Stomach (tissue), 9 donors: ENCODE data around the gene CD19. TPM values are rescaled to one million over a fixed set of nuclear protein-coding genes. Genes with fewer than 3 reads are reported as not detected.
A peak's percentile ranks its signal among the peaks of the same experiment; 100 is the strongest.
"Not testable (repeated sequence)": the region's sequence is repeated elsewhere in the genome, so short reads cannot be mapped to it uniquely, and the experiment has no call there.

Experiments used
- DNase-seq, 2 donors: peaks; one replicate each; pipeline versions ENCODE4 v3.0.0 to v3.0.0-alpha.2; 2013 to 2019
- H3K27ac ChIP-seq, 5 donors: fragments of 200-600 bp in 4 of 5; sonication (generic) in 4 of 5; one replicate each; pipeline ENCODE4 v1.5.1; 2013 to 2019; ENCODE audit warnings: mild to moderate bottlenecking in 1 of 5, moderate library complexity in 1 of 5
- H3K27me3 ChIP-seq, 3 donors: fragments of 200-600 bp; sonication (generic); one replicate each; pipeline ENCODE4 v1.5.1; 2017 to 2019; ENCODE audit warnings: mixed run types in 1 of 3
- H3K36me3 ChIP-seq, 4 donors: fragments of 200-600 bp; sonication (generic); 1 replicate in 3 of 4; 2 replicates in 1 of 4; pipeline ENCODE4 v1.5.1; 2016 to 2019
- H3K4me1 ChIP-seq, 4 donors: fragments of 200-600 bp; sonication (generic); one replicate each; pipeline ENCODE4 v1.5.1; 2016 to 2019
- H3K4me3 ChIP-seq, 4 donors: fragments of 200-600 bp; sonication (generic) in 3 of 4; one replicate each; pipeline ENCODE4 v1.5.1; 2016 to 2019; ENCODE audit warnings: mild to moderate bottlenecking in 1 of 4
- H3K9me3 ChIP-seq, 4 donors: fragments of 200-600 bp; sonication (generic); one replicate each; pipeline ENCODE4 v1.5.1; 2016 to 2019
- EP300 ChIP-seq: sonication (generic); formaldehyde crosslinking; IDR thresholded peaks from one replicate; pipeline ENCODE4 v1.6.1; 2017; ENCODE audit warnings: antibody characterized with exemption
- POLR2A ChIP-seq, 4 donors: fragments of 450-650 bp; IDR thresholded peaks; one replicate each; pipeline ENCODE4 v1.6.1; 2016; ENCODE audit warnings: antibody characterized with exemption in 4 of 4, control low read depth in 2 of 4, mild to moderate bottlenecking in 1 of 4, moderate library complexity in 1 of 4
- POLR2AphosphoS5 ChIP-seq, 3 donors: sonication (generic); formaldehyde crosslinking; IDR thresholded peaks; one replicate each; pipeline ENCODE4 v1.6.1; 2016; ENCODE audit warnings: antibody characterized with exemption in 3 of 3
- WGBS, 5 donors: extraction: QIAGEN DNeasy Blood & Tissue Kit in 3 of 5; methylation state at CpG; one replicate each; pipeline versions ENCODE4 v1.1.5 to v1.1.7; 2013 to 2018; 5-methylcytosine and 5-hydroxymethylcytosine counted together
- intact Hi-C: fragments of 100-400 bp; cut with DNase I; formaldehyde crosslinking; loops from one replicate; pipeline ENCODE4 v1.15.1; 2023; ENCODE audit warnings: low total_unique reads
- polyA plus RNA-seq, 3 donors: library from polyadenylated mRNA; stranded (reverse); fragments of 200-250 nt; gene quantifications; one replicate each; pipeline ENCODE4 v1.2.3, GENCODE V29; 2013
- total RNA-seq, 5 donors: library from RNA; depleted of rRNA; stranded (reverse); fragments of >200 nt; gene quantifications; one replicate each; pipeline versions ENCODE4 v1.1.0 to v1.2.3, GENCODE V29; 2014 to 2016
- TF ChIP-seq, protein P1 (sequence below), 7 experiments: fragments of 450-650 bp in 4 of 7; fragments of 200-600 bp in 3 of 7; sonication (generic) in 3 of 7; IDR thresholded peaks; one replicate each; pipeline ENCODE4 v1.5.1; 2016 to 2019; ENCODE audit warnings: antibody characterized with exemption in 7 of 7, control low read depth in 2 of 7, mild to moderate bottlenecking in 1 of 7
- donor health status: healthy with polysubstance abuse.
- donor health status: Bipolar disorder and iron deficiency.
- donor health status: healthy.

CD19 gene
- total and polyA plus RNA-seq, 8 donors, result 0.29 to 3.8 (median 0.56) TPM; not detected in 3

DNA sequence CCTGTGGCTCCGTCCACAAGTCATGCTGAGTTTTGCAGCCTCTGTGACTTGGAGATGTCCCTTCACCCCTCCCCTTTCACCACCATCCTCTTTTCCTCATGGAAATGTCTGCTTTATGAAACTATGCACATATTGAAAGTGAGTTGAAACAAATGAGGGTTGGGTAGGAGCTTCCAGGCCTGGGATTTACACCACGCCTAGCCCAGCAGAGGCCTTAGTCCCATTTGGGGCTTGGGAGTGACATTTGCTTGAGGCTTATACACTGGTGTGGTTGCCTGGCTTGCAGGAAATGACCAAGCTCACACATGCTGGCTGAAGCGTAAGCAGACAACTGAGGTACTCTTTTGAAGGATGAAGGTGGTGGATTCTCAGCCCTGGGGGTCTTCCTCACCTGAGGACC lies 32.3 kb downstream of the CD19 start:
- no peaks in the 10 kb centered on the region for H3K9me3 ChIP-seq
- H3K27me3 ChIP-seq, result no peaks in the 10 kb centered on the region
- no peak for TF ChIP-seq POLR2AphosphoS5 (IDR thresholded peaks at IDR 0.05)
- TF ChIP-seq POLR2A (IDR thresholded peaks at IDR 0.05), result no peak
- TF ChIP-seq EP300, result no peak
- TF ChIP-seq, protein P1, sequence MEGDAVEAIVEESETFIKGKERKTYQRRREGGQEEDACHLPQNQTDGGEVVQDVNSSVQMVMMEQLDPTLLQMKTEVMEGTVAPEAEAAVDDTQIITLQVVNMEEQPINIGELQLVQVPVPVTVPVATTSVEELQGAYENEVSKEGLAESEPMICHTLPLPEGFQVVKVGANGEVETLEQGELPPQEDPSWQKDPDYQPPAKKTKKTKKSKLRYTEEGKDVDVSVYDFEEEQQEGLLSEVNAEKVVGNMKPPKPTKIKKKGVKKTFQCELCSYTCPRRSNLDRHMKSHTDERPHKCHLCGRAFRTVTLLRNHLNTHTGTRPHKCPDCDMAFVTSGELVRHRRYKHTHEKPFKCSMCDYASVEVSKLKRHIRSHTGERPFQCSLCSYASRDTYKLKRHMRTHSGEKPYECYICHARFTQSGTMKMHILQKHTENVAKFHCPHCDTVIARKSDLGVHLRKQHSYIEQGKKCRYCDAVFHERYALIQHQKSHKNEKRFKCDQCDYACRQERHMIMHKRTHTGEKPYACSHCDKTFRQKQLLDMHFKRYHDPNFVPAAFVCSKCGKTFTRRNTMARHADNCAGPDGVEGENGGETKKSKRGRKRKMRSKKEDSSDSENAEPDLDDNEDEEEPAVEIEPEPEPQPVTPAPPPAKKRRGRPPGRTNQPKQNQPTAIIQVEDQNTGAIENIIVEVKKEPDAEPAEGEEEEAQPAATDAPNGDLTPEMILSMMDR (IDR thresholded peaks at IDR 0.05), result no peak
- no peak overlapping the region for H3K4me3 ChIP-seq
- no peak for DNase-seq
- 90 to 97% (median 94%) methylated on average over 3 of the region's 3 CpGs for WGBS, 5 donors
- H3K27ac ChIP-seq, result no peak overlapping the region
- intact Hi-C loops, result no loop called here
- no peaks in the 10 kb centered on the region for H3K4me1 ChIP-seq
- peaks cover 38 to 70% (median 67%) of the 10 kb centered on the region in 4 donors for H3K36me3 ChIP-seq

DNA sequence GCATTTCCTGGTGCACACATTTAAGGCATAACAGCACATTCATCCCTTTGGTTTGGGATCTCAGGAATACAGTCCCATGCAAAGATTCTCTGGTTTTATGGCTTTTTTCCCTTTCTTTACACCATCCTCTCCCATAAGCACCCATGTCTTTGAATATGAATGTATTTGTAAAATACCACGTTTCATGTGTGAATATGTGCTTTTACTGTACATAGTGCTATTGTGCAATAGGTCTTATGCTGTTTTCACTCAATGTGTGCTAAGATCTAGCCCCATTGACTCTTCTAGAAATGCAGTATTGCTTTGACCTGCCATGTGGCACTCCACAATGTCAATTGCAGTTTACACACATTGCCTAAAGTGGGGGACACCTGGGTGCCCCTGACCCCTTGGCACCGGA lies 32.7 kb downstream of the CD19 start:
- Histone ChIP-seq H3K9me3 (no peaks in the 10 kb centered on the region), H3K36me3 (peaks cover 38 to 66% (median 63%) of the 10 kb centered on the region in 4 donors), H3K27me3 (no peaks in the 10 kb centered on the region), H3K4me3 (no peak overlapping the region), H3K4me1 (no peaks in the 10 kb centered on the region), H3K27ac (no peak overlapping the region)
- WGBS, 5 donors, result 90 to 96% (median 93%) methylated on average over 2 of the region's 2 CpGs
- no peak for DNase-seq
- no peak for TF ChIP-seq POLR2AphosphoS5 (IDR thresholded peaks at IDR 0.05)
- no peak for TF ChIP-seq POLR2A (IDR thresholded peaks at IDR 0.05)
- TF ChIP-seq EP300, result no peak
- TF ChIP-seq, protein P1 (IDR thresholded peaks at IDR 0.05), result no peak
- intact Hi-C loops, result no loop called here

DNA sequence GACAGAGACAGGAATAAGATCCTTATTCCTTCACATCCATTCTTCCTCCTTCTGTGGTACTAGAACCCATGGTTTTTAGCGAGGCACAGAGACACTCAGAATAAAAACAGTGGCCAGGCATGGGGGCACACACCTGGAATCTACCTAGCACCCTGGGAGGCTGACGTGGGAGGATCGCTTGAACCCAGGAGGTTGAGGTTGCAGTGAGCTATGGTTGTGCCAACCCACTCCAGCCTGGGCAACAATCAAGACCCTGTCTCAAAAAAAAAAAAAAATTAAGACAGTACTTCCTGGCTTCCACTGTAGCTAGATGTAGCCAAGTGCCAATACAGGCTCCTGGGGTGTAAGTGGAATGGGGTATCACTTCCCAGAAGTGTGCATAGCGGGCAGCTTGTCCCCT lies 35.4 kb downstream of the CD19 start:
- H3K36me3 ChIP-seq, result peaks cover 26 to 41% (median 37%) of the 10 kb centered on the region in 4 donors
- no peak for TF ChIP-seq EP300
- TF ChIP-seq, protein P1 (IDR thresholded peaks at IDR 0.05), result no peak
- no peak for TF ChIP-seq POLR2AphosphoS5 (IDR thresholded peaks at IDR 0.05)
- TF ChIP-seq POLR2A (IDR thresholded peaks at IDR 0.05), result no peak
- DNase-seq, result no peak
- no peaks in the 10 kb centered on the region for H3K4me1 ChIP-seq
- H3K27me3 ChIP-seq, result no peaks in the 10 kb centered on the region
- no peak overlapping the region for H3K27ac ChIP-seq
- intact Hi-C loops, result no loop called here
- 86 to 93% (median 92%) methylated on average over 4 of the region's 4 CpGs for WGBS, 5 donors
- no peaks in the 10 kb centered on the region for H3K9me3 ChIP-seq
- no peak overlapping the region for H3K4me3 ChIP-seq

DNA sequence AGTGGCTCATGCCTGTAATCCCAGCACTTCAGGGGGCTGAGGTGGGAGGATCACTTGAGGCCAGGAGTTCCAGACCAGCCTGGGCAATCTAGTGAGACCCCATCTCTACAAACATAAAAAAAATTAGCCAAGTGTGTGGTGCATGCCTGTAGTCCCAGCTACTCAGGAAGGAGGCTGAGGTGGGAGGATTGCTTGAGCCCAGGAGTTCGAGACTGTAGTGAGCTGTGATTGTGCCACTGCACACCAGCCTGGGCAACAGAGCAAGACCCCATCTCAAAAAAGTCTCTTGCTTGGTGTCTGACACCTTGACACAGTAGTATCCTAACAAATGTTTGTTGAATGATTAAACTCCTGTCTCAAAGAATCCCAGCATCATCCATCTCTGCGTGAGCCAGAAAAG lies 37.9 kb downstream of the CD19 start:
- WGBS, 5 donors, result 86 to 100% (median 93%) methylated on average over 2 of the region's 2 CpGs
- intact Hi-C loops, H3K27me3 ChIP-seq, H3K9me3 ChIP-seq, DNase-seq, H3K27ac ChIP-seq, H3K4me3 ChIP-seq: not testable (repeated sequence)
- H3K4me1 ChIP-seq, result peaks cover 0 to 15% (median 10%) of the 10 kb centered on the region in 4 donors
- peaks cover 4 to 15% (median 12%) of the 10 kb centered on the region in 4 donors for H3K36me3 ChIP-seq

DNA sequence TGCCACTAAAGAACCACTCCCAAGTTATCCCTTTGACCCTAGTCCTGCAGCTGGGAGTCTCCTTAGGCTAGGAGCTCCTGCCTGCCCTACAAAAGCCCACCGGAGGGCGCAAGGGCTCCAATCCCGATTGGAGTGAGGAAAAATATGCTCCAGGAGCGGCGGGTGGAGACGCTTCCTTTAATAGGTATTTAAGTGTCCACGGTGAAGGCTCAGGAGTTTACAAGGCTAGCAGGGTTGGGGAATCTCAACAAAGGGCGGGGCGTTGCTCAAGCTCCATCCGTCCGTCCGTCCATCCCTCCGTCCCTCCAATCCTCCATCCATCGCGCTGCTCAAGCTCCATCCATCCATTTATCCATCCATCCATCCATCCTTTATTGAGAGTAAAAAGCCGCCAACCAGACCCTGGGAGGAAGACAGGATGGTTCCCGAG lies 42.3 kb downstream of the CD19 start:
- TF ChIP-seq POLR2AphosphoS5 (IDR thresholded peaks at IDR 0.05), result no peak
- TF ChIP-seq, protein P1 (IDR thresholded peaks at IDR 0.05), result peak in 4 of 7 experiments; percentile 12 to 44 (median 41)
- DNase-seq, result peak; percentile 44 to 81
- Histone ChIP-seq H3K9me3 (no peaks in the 10 kb centered on the region), H3K27ac (peak overlapping the region; percentile 39 to 87 (median 79)), H3K4me3 (peak overlapping the region; percentile 90 to 99 (median 96)), H3K27me3 (no peaks in the 10 kb centered on the region), H3K36me3 (peaks cover 0 to 27% (median 21%) of the 10 kb centered on the region in 4 donors), H3K4me1 (peaks cover 8 to 48% (median 32%) of the 10 kb centered on the region in 4 donors)
- intact Hi-C loops, result no loop called here
- 0 to 2% (median 1%) methylated on average over 17 of the region's 17 CpGs for WGBS, 5 donors
